ENCODE results near the gene HSPG2. TPM values are rescaled to one million over a fixed set of nuclear protein-coding genes. Genes with fewer than 3 reads are reported as not detected.
A peak's percentile ranks its signal among the peaks of the same experiment; 100 is the strongest.

The HSPG2 gene
- total and polyA plus RNA-seq, 9 of the 15 experiments (the other 6 are each of a cell fraction or from before 2014, with no cell fraction given) = 0.14 to 160 (median 15.7) TPM

DNA sequence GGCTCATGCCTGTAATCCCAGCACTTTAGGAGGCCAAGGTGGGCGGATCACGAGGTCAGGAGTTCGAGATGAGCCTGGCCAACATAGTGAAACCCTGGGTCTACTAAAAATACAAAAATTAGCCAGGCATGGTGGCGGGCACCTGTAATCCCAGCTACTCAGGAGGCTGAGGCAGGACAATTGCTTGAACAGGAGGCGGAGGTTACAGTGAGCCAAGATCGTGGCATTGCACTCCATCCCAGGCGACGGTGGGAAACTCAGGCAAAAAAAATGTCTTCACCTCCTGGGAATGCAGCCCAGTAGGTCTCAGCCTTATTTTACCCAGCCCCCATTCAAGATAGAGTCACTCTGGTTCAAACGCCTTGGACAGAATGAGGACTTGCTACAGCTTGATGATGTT lies 151.3 kb downstream of the HSPG2 start (continued):
- peak; percentile 37 for TF ChIP-seq NCOR1 (IDR thresholded peaks at IDR 0.05)
- TF ChIP-seq POLR2A (conservative IDR thresholded peaks at IDR 0.05) = peak; percentile 80
- TF ChIP-seq RBFOX2 (IDR thresholded peaks at IDR 0.05; ENCODE audit: low read depth, low read length) = 0 out of 2 replicates have a peak, but pooled peaks have one; percentile 17
- TF ChIP-seq THRAP3 (IDR thresholded peaks at IDR 0.05; ENCODE audit: borderline replicate concordance) = peak; percentile 64; the same call in 1 of the 2 replicates
- TF ChIP-seq ERF (CRISPR knock-in tag; IDR thresholded peaks at IDR 0.05) = 0 out of 2 replicates have a peak, but pooled peaks have one; percentile 48

- Histone ChIP-seq H3K4me2 (ENCODE audit: insufficient read depth, low read length) (peak overlapping the region; percentile 95), H3K79me2 (ENCODE audit: control insufficient read depth, insufficient read depth, low read length) (peaks cover 41% of the 10 kb centered on the region), H3K9me3 (replicated peaks; ENCODE audit: control insufficient read depth, insufficient read depth, low read depth, low read length) (no peaks in the 10 kb centered on the region), H3K27ac (ENCODE audit: extremely low read depth, low read depth, low read length) (peak overlapping the region; percentile 99), H3K4me1 (replicated peaks in 1 of 2; ENCODE audit: control insufficient read depth in 2 of 2, insufficient read depth in 2 of 2, low read length in 2 of 2) (peaks cover 12 to 31% of the 10 kb centered on the region in 2 experiments; a peak in 4 of 5 replicates), H2AFZ (ENCODE audit: low read depth, low read length) (peak overlapping the region; percentile 86), H3K4me3 (peak overlapping the region; percentile 61), H3K9me1 (ENCODE audit: control insufficient read depth, insufficient read depth, low read length) (no peaks in the 10 kb centered on the region), H3K36me3 (ENCODE audit: control insufficient read depth, insufficient read depth, low read length) (peaks cover 4% of the 10 kb centered on the region; the same call in 1 of the 3 replicates), H3K9ac (ENCODE audit: insufficient read depth in 1 of 2, low read depth in 2 of 2, low read length in 2 of 2) (peak overlapping the region; percentile 94 to 100), H3K27me3 (ENCODE audit: control insufficient read depth in 2 of 2, insufficient read depth in 2 of 2, low read length in 2 of 2) (no peaks in the 10 kb centered on the region), H4K20me1 (replicated peaks; ENCODE audit: control insufficient read depth, insufficient read depth, low read length) (no peaks in the 10 kb centered on the region; the same call in 1 of the 2 replicates)
- in situ Hi-C loops (cut with MboI) = no loop called here
- ChIA-PET CTCF (ENCODE audit: low intra/inter-chr PET ratio) (interaction anchor here (0.7 kb wide), 1 partner anchor 276 kb away, joined by 3 read pairs; no protein-coding TSS in a partner anchor), POLR2A (interaction anchor here (0.6 to 3.8 kb wide), 12 partner anchors 8 to 566 kb away, joined by 3 to 24 read pairs (median 3); no protein-coding TSS in a partner anchor)
- 3% methylated on average over 32 of the region's 32 CpGs for WGBS (ENCODE audit: insufficient coverage, low coverage, missing lambda C conversion rate)
- DNase-seq (ENCODE audit: extremely low read depth in 1 of 4, low spot score in 3 of 4) = peak; percentile 84 to 99 (median 89)
- intact Hi-C loops (cut with micrococcal nuclease) = loop anchor here (2.0 to 5.0 kb wide), 4 partner anchors 33 to 243 kb away; no protein-coding TSS in a partner anchor
- peak; percentile 85 for ATAC-seq
- BruUV-seq (replicated peaks) = no TSS peak
- no peak for FAIRE-seq
- no peak for TF ChIP-seq MITF (IDR thresholded peaks at IDR 0.05)
- TF ChIP-seq FOXJ2 (tag; IDR thresholded peaks at IDR 0.05) = peak; percentile 92; the same call in 1 of the 2 replicates
- TF ChIP-seq MLLT1 (IDR thresholded peaks at IDR 0.05) = peak in 1 of 2 experiments; percentile 86; a peak in 3 of 4 replicates
- peak; percentile 65; the same call in 1 of the 2 replicates for TF ChIP-seq ELF4 (CRISPR knock-in tag; IDR thresholded peaks at IDR 0.05)
- TF ChIP-seq, protein P1, sequence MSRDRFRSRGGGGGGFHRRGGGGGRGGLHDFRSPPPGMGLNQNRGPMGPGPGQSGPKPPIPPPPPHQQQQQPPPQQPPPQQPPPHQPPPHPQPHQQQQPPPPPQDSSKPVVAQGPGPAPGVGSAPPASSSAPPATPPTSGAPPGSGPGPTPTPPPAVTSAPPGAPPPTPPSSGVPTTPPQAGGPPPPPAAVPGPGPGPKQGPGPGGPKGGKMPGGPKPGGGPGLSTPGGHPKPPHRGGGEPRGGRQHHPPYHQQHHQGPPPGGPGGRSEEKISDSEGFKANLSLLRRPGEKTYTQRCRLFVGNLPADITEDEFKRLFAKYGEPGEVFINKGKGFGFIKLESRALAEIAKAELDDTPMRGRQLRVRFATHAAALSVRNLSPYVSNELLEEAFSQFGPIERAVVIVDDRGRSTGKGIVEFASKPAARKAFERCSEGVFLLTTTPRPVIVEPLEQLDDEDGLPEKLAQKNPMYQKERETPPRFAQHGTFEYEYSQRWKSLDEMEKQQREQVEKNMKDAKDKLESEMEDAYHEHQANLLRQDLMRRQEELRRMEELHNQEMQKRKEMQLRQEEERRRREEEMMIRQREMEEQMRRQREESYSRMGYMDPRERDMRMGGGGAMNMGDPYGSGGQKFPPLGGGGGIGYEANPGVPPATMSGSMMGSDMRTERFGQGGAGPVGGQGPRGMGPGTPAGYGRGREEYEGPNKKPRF (IDR thresholded peaks at IDR 0.05; ENCODE audit: low read depth, low read length) = no peak
- 0 out of 2 replicates have a peak, but pooled peaks have one; percentile 65 for TF ChIP-seq SMAD3 (CRISPR knock-in tag; conservative IDR thresholded peaks at IDR 0.05)
- TF ChIP-seq, protein P2, sequence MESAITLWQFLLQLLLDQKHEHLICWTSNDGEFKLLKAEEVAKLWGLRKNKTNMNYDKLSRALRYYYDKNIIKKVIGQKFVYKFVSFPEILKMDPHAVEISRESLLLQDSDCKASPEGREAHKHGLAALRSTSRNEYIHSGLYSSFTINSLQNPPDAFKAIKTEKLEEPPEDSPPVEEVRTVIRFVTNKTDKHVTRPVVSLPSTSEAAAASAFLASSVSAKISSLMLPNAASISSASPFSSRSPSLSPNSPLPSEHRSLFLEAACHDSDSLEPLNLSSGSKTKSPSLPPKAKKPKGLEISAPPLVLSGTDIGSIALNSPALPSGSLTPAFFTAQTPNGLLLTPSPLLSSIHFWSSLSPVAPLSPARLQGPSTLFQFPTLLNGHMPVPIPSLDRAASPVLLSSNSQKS (CRISPR knock-in tag; IDR thresholded peaks at IDR 0.05) = 0 out of 2 replicates have a peak, but pooled peaks have one; percentile 37
- TF ChIP-seq ADNP (tag; IDR thresholded peaks at IDR 0.05) = peak; percentile 100
These were observed 153.2 kb downstream of the HSPG2 start for GRCh38 chr1:21783679-21784603.
